ENCODE measurements around the gene LRRFIP1.
A peak's percentile ranks its signal among the peaks of the same experiment; 100 is the strongest.

The LRRFIP1 gene

DNA sequence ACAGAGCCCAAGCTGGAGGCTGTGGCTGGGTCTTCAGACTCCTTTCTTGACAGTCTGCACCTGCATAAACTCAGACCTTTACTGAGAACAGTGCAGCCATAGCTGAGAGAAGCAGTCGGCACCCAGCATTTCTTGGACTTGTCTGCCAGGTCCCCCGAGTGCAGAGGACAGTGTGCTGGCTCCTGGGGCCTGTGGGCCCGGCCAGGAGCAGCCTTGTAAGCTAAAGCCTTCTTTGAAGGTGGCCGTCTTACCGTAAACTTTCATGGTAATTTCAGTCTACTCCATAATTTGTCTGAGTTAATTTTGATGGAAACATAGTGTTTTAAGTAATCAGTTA, 70.9 kb downstream of the LRRFIP1 start:
- H3K27ac ChIP-seq, result no peak overlapping the region
- DNase-seq (ENCODE audit: low read depth, low spot score), result no peak

DNA sequence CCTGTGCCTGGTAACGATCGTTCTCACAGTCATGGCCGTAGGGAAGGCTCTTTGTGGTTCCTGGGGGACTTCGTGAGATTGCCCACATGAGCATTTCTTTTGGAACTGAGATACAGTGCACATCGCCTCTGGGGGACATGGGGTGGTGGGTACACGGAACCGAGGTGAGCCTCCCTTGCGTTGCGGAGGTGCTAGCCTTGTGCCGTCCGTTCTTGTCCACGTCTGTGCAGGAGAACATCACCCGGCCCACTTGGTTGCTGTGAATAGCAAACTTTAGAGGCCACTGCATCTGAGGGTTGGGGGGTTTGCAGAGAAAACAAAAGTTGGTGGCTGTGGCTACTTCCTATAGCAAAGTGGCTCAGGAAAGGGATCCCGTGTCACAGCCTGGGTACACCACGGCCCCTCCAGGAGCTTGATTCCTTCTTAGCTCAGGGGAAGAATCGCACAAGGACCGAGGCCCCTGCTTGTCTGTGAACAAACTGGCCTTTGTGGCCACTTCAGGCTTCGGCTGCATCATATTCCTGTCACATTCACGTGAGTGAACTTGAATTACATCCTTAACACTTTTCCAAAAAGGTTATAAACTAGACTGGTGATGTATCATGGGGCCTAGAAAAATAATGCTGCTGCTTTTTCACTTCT, 72.6 kb downstream of the LRRFIP1 start:
- no peak for DNase-seq (ENCODE audit: low read depth, low spot score)
- no peak overlapping the region for H3K27ac ChIP-seq

DNA sequence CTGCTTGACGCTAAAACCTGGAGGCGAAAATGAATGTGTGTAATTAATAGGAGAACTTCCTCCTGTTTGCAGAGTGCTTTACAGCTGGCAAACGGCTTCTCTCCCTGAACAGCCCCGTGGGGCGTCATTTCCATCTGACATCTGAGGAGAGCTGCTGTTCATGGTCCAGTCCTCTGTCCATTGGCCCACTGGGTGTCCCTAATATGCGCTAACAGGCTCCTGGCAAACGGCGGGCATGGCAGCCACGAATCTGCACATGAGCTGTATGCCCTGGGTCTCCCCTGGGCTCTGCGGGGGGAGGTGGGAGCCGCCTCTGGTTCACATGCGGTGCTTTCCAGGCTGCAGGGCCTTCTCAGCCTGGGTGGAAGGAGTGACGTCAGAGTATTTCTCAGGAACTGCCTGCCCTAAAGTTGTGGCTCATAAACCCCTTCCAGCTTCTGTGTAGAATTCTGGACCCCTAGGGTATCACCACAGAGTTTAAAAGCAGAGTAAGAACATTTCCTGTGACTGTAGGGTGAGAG, 73.2 kb downstream of the LRRFIP1 start:
- no peak for DNase-seq (ENCODE audit: low read depth, low spot score)
- no peak overlapping the region for H3K27ac ChIP-seq

DNA sequence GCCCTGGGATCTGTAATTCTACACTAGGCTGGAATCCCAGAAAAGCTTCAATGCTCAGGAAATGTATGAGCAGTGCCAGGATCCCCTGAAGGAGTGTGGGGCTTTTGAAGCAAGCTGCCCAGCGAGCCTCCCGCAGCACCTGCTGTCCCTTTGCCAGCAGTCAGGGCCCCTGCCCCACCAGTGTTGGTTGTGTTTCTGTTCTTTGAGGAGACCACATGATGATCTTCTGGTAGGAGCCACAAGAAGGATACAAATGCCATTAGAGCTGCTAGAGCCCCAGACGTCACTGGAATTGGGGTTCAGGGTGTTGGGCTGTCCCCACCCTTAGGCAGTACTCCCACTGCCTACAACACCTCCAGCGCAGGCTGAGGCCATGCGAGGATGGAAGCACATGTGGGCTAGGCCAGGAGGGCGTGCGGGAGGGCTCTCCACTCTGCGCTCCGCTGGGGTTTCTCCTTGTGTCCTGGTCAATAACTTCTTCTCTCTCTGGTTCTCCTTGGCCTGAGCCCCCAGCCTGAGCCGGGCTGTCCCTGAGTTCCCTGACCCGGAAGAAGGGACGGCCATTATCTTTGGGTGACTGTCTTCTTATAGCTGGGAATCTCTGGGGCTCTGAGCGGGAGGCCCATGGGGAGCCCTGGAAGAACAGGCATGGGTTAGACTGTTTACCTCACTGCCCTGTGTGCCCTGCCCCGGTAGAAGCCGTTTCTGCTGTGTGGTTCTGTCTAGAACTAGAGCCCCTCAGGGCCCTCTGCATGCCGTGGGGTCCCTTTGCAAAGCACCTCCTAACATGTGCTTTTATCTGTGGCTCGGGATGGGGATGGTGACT, 73.9 kb downstream of the LRRFIP1 start:
- H3K27ac ChIP-seq, result no peak overlapping the region
- DNase-seq (ENCODE audit: low read depth, low spot score), result no peak

DNA sequence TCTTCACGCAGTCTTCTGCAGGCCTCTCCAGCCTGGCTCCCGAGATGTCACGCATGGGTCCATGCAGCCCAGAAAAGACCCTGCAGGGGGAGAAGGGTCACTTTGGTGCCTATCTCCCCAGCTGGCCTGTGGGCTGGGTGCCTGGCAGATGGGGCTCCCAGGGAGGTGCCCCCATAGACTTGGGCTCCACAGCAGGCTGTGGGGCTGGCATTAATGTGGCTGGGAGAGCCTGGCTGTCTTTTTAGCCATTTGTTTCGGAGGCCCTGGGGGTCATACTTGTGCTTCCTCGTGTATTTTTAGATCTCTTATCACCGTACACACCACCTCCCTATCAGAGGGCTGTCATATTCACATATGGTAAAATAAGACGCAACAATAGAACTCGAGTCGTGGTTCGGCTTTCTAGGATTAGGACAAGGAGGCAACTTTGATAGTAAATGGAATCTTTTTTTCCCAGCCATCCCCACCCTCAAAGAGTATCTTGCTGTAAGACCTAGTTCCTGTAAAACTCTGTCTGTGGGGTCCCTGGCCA, 74.5 kb downstream of the LRRFIP1 start:
- no peak for DNase-seq (ENCODE audit: low read depth, low spot score)
- H3K27ac ChIP-seq, result no peak overlapping the region

DNA sequence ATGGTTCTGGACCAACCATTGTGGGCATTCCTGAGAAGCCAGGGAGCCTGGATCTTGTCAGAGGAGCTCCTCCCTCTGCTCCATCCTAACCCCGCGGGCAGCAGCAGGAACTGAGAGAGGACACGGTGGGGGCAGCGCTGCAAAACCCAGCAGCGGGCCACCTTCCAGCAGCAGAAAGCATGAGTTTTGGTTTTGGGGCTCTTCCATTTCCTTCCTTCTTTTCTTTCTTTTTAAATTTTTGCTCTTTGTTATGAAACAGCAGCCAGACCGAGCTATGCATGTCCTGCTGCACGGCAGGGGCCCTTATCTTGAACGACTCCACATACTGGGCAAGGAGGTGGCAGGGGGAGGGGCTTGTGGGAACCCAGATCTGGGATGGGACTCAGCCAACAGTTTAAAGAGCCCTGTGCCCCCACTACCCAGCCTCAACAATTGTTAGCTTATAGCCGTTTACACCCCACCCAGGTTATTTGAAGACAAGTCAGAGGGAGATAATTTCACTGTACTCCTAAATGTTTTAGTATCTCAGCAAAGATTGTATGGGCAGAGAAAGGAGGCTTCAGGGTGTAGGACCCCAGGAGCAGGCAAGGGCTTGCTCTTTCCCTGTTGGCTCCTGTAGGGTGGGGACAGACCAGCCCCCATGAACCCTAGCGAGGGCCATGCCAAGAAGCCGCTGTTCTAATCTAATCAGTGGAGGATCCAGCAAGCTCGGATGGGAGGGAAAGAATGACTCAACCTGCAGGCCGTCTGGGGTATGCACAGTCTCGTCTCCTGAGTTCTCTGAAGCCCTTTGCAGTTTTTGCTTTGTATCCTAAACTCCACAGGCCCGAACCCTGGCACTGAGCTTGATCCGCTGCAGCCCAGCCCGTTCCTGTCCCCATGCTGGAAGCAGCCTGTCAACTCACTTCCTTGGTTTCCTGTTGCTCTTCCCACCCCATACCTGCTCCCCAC, 75.3 kb downstream of the LRRFIP1 start:
- no peak overlapping the region for H3K27ac ChIP-seq
- DNase-seq (ENCODE audit: low read depth, low spot score), result no peak

DNA sequence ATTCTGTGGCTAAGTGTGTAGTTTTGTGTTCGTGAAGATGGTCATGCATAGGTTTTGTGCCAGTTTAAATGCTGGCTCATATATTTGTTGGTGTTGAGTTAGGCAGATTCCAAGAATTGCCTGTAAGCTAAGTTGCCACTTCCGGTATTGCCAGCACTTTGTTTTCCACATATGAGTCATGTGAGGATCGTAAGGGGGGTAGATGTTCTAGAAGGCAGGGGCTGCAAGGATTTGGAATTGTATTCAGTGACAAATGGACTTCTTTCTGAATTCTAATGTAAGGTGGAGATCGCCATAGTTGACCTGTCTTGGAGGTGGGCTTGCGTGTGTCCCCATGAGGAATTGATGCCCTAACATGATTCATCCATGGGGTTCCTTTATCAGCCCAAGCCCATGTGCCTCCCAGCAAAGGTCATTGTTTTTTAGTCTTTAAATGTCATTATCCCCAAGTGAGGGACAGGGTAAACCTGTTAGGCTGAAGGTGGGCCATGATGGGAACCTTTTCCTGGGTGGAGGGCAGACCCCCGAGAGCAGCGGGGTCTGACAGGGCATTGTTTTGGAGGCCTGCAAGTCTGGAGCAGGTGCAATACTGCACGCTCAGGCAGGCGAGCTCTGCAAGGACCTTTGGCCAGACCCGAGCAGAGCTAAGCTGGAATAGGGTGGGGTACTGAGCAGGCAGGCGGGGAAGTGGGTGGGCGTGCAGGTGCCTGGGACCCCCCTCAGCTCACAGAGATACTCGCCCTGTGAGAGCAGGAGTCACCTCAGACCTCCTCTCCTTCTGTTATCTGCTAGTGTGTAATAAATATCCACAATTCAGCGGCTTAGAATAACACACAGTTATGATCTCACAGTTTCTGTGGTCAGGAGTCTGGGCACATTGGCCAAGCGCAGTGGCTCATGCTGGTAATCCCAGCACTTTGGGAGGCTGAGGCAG, 77.4 kb downstream of the LRRFIP1 start:
- DNase-seq (ENCODE audit: low read depth, low spot score), result no peak
- peak overlapping the region; percentile 37 for H3K27ac ChIP-seq

DNA sequence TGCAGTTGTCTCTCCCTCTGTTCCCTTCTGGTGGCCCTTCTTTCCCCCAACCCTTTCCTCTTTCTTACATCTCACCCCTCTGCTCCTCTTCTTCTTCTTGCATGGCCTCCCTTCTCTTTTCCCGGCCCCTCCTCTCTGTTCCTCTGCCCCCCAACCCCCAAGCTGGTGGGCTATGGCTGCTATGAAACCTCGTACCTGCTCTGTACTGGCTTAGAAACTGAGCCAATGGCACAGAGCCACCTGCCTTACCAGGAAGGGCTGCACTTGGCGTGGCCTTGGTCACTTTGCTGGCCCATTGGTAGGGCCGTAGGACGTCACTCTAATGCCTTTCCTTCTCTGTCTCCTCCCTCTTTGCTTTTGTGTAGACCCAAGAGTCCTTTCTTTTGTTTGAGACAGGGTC, 78.9 kb downstream of the LRRFIP1 start:
- H3K27ac ChIP-seq, result no peak overlapping the region
- DNase-seq (ENCODE audit: low read depth, low spot score), result no peak

DNA sequence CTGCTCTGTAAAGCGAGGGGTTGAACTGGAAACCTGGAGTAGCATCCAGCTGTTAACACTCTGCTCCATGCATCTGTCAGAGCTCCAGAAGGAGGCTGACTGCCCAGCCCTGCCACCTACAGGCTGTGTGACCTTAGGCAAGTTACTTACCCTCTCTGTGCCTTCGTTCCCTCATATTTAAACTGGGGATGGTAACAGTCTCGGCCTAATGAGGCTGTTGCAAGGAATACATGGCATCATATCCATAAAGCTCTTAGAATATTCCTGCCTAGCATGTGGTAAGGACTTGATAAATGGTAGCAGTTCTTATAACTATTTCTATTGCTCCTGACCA, 80.6 kb downstream of the LRRFIP1 start:
- peak overlapping the region; percentile 39 for H3K27ac ChIP-seq
- DNase-seq (ENCODE audit: low read depth, low spot score), result no peak

DNA sequence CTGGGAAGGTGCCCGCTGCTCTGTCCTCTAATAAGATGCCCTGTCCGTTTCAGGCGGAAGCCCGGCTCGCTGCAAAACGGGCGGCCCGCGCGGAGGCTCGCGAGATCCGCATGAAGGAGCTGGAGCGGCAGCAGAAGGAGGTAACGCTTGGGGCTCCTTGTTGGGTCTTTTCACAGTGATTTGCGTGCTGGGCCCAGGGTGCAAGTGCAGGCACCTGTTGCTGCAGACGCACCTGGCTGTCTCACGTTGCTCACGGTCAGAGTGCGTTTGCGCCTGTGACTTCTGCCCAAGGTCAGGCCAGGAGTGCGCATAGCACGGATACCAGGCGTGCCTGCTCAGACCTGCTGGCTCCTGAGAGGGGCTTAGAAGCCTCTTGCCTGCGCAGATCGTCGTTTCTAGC, 81.1 kb downstream of the LRRFIP1 start:
- no peak for DNase-seq (ENCODE audit: low read depth, low spot score)
- peak overlapping the region; percentile 39 for H3K27ac ChIP-seq

DNA sequence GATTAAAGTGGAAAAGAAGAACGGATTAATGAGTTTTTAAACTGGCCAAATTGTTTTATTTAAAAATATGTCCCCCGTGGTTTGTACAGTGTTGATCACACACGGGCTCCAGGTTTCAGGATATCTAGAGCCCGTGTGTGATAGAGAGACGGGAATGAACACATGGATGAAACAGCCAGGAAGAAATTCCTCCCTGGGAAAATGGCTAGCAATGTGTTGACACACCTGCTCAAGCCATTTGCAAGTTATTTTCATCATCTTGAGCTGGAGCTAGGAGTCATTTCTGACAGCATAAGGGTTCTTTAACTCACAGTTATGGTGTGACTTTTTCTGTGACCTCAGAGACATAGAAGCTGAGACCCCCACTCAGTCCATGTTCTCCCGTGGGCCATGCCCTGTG, 81.6 kb downstream of the LRRFIP1 start:
- H3K27ac ChIP-seq, result peak overlapping the region; percentile 39
- DNase-seq (ENCODE audit: low read depth, low spot score), result no peak

DNA sequence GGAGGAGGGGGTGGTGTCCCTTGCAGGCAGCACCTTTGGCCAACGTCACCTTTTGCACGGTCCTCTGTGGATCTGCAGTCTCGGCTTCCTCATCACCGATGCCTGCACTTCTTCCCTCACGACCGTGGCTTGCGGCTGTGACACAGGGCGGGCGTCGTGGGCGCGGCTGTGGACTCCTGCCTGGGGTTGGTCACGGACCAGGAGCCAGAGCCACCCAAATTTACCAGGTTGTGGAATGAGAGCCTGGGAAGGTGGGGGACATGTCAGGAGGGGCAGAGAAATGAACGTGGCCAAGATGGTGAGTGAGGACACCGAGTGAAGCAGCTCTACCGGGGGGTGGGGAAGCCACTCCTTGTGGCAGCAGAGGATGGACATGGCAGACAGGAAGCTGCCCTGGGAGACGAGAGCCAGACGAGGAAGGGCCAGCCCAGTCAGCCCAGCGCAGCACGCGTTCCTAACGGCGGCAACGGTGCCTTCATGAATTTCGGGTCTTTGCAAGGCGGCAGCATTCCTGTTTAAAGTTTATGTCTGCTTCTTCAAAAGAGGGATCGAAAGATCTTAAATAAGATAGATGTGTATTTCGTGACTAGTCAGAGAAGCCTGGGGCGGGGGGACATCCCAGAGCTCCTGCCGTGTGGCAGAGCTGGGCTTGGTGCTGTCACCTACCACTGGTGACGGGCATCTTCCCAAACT, 84.2 kb downstream of the LRRFIP1 start:
- DNase-seq (ENCODE audit: low read depth, low spot score), result no peak
- H3K27ac ChIP-seq, result no peak overlapping the region

DNA sequence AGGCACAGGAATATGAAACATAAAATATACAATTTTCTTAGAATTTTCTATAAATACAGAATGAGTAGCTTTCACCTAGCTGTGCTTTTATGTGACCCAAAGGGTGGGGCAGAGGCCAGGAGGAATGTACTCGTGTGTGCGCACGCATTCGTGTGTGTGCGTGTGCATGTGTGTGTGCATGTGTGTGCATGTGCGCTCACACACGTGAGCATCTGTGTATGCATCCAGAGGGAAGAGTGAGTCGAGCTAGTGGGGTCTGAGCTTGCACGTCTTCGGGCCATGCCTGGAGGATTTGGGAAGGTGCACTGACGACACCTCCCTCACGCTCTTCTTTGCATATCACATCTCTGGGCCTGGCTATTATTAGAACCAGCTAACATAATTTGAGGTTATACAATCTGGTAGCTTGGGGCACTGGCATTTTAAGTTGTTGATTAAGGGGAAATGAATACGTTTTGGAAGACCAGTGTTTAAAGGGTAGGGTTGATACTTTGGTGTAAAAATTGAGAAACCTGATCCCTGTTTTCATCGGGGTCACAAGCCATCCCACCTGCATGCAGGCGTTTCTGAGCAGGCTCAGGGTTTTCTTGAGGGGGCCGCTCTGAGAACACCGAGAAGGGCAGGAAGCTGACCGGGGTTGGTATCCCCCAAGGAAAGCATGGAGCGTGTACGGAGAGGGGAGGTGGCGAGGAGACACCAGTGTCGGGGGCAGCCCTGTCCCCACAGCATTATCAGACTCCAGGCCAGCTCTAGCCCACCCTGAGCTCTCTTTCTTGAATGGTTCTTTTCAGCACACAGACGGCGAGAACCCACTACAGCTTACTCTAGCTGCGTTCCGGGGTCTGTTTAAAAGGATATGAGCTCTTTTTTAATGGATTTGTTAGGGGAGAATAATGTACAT, 85.3 kb downstream of the LRRFIP1 start:
- H3K27ac ChIP-seq, result no peak overlapping the region
- DNase-seq (ENCODE audit: low read depth, low spot score), result no peak

DNA sequence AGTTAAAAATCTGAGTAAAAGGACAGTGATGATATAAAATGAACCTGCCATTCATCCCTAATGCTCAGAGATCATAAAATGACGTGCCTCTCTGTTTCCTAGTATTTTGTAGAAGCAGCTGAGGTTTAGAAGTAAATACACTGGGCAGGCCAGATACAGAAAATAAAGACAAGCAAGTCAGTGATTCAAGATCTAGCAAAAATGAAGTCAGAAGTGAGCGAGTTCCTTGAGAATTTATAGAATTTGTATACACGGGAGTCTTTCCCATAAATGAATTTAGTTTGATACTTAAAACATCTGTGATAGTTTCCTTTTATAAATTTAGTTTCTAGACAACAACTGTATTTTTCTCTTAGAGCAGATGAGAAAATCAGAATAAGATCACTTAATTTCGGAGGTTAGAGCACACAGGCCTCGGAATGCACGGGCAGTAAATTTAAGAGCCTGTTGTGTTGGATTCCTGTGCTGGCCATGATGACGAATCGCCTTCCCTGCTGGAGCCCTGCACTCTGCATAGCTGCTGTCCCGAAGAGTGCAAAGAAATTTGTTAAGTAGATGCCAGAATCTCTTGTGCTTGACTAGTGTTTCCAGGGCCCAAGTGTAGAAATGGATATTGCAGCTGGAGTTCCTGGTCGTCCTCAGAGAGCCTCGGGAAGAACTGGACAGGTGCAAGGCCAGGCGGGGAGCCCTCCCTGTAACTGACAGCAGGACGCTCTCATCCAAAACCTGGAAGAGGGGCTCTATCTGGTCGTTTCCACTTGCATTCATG, 87.5 kb downstream of the LRRFIP1 start:
- peak overlapping the region; percentile 70 for H3K27ac ChIP-seq
- DNase-seq (ENCODE audit: low read depth, low spot score), result no peak

DNA sequence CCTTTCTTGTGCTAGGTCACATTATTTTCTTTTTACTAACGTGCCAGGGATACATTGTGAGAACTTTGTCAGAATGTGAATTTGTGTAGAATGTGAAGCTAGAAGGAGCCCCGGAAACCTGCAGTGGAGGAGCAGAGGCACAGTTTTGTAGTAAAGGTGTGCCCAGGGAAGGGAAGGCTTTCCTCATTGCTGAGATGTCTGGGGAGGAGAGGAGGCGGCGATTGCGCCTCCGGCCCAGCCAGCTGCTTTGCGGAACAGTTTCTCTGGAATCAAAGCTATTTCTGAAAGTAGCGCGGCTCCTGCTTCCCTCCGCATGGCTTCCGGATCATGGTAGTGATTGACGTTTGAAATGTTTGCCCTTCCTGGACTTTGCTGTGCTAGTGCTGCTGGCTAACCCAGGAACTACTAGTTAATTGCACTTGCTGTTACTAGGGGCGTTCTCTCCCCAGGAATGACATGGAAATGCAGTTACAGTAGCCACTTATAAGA, 88.1 kb downstream of the LRRFIP1 start:
- peak overlapping the region; percentile 70 for H3K27ac ChIP-seq
- no peak for DNase-seq (ENCODE audit: low read depth, low spot score)

DNA sequence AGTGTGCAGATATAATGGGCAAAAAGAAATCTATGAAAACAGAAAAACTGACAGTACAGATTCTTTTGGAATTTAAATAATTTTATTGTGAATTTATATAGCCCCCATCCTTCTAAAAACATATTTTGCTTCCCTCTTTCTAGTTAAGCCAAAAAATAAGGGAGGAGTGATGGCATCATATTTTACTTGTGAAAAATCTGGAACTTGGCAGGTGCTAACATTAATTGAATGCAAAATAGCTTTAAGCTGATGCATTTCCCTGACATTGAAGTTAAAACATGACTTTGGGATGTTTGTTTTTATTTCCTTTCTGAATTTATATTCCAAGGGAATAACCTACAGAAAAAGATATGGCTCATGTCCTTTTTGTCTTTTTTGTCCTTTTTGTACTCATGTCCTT, 88.6 kb downstream of the LRRFIP1 start:
- no peak for DNase-seq (ENCODE audit: low read depth, low spot score)
- peak overlapping the region; percentile 70 for H3K27ac ChIP-seq

Data from epithelial cell of prostate (primary cell).